Natural killer cell (primary cell): Measurements from ENCODE around the gene SLC7A4. TPM values are rescaled to one million over a fixed set of nuclear protein-coding genes. Genes with fewer than 3 reads are reported as not detected.

Experiments used
- ATAC-seq, 3 donors: fragments of 150-1000 bp in 2 of 3; fragments of 200-7000 bp in 1 of 3; cut with Tn5 transposase; 1 replicate in 1 of 3; 2 replicates in 2 of 3; pipeline ENCODE4 v1.10.0; 2021; ENCODE audit warnings: mild to moderate bottlenecking in 2 of 3, moderate library complexity in 2 of 3
- DNase-seq, 2 donors: peaks; one replicate each; pipeline versions ENCODE4 v3.0.0 to v3.0.0-alpha.2; 2013 to 2021; ENCODE audit warnings: mixed read lengths in 1 of 2
- H3K27ac ChIP-seq: one replicate; pipeline ENCODE4 v1.5.1; 2013; ENCODE audit warnings: mild to moderate bottlenecking, low read length
- H3K27me3 ChIP-seq: one replicate; pipeline ENCODE4 v1.6.1; 2013; ENCODE audit warnings: low read length; ENCODE audit not compliant: control insufficient read depth, insufficient read depth
- H3K36me3 ChIP-seq: one replicate; pipeline ENCODE4 v1.6.1; 2013; ENCODE audit warnings: low read length; ENCODE audit not compliant: control insufficient read depth, insufficient read depth
- H3K4me1 ChIP-seq: one replicate; pipeline ENCODE4 v1.6.1; 2013; ENCODE audit warnings: low read length; ENCODE audit not compliant: control insufficient read depth, insufficient read depth
- H3K4me3 ChIP-seq: one replicate; pipeline ENCODE4 v1.5.1; 2013; ENCODE audit warnings: low read length
- H3K9me3 ChIP-seq: one replicate; pipeline ENCODE4 v1.6.1; 2013; ENCODE audit warnings: low read length; ENCODE audit not compliant: control insufficient read depth, insufficient read depth
- H3K27ac Mint-ChIP-seq, 2 donors: one replicate each; pipeline ENCODE4 v1.8.0; 2022; ENCODE audit warnings: mild to moderate bottlenecking in 2 of 2, mixed read lengths in 2 of 2, moderate library complexity in 1 of 2
- H3K27me3 Mint-ChIP-seq, 2 donors: one replicate each; pipeline ENCODE4 v1.8.0; 2022; ENCODE audit warnings: low read depth in 2 of 2, mixed read lengths in 2 of 2
- H3K36me3 Mint-ChIP-seq: one replicate; pipeline ENCODE4 v1.8.0; 2022; ENCODE audit warnings: mixed read lengths
- H3K4me1 Mint-ChIP-seq, 2 donors: one replicate each; pipeline ENCODE4 v1.8.0; 2022; ENCODE audit warnings: mixed read lengths in 2 of 2
- H3K4me3 Mint-ChIP-seq: one replicate; pipeline ENCODE4 v1.8.0; 2022; ENCODE audit warnings: mild to moderate bottlenecking, moderate library complexity, mixed read lengths
- H3K9me3 Mint-ChIP-seq, 2 donors: one replicate each; pipeline ENCODE4 v1.8.0; 2022; ENCODE audit warnings: mixed read lengths in 2 of 2
- WGBS: methylation state at CpG from one replicate; pipeline ENCODE4 v1.1.7; 2013; ENCODE audit warnings: missing lambda C conversion rate; ENCODE audit not compliant: insufficient coverage; 5-methylcytosine and 5-hydroxymethylcytosine counted together
- intact Hi-C: fragments of 100-400 bp; cut with micrococcal nuclease; formaldehyde crosslinking; loops from one replicate; pipeline ENCODE4 v1.14.2; 2022
- total RNA-seq, 4 donors: library from RNA; stranded (reverse); fragments of 120-200 nt in 1 of 4; gene quantifications; one replicate each; pipeline versions ENCODE4 v1.2.3 to v1.2.4, GENCODE V29; 2013 to 2022
- TF ChIP-seq, protein P1 (sequence below): fragments of 200-600 bp; IDR thresholded peaks from one replicate; pipeline ENCODE4 v1.8.0; 2022; ENCODE audit warnings: antibody characterized with exemption

SLC7A4 gene
- total RNA-seq, 3 donors from 2014 or later (not counting 1 experiment from before 2014, with no cell fraction given), result not detected

DNA sequence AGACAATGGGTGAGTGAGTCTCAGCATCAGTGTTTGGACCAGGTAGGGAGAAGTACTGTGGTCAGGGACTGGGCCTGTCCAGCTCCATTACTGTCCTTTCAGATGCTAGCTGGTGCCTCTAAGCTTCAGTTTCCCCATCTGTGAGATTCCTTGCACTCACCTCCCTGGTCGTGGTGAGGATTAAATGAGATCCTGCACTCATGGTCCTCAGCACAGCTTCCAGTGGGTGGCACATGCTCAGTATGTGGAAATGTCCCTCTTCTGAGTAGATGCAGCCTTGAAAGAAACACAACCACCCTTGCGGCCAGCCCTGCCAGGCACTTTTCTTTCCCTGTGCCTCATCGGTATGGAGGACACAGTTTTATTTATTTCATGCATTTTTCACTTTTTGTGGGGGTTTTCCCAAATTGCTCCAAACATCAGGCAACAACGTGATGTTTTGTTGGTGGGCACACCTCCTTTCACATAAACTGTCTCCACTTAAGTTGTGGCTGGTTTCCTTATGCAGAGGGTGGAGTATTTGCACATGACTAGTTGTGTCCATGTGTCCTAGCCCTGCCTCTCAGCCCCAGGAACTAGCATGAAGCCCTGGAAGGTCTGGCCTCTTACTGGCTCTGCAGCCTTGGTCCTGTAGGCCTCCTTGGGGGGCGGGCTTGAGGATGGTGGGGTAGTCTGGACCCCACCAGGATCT lies 49.1 kb downstream of the SLC7A4 start:
- Mint-ChIP-seq H3K27me3 (no peaks in the 10 kb centered on the region), H3K4me3 (peak overlapping the region; percentile 92), H3K36me3 (no peaks in the 10 kb centered on the region), H3K4me1 (peaks cover 27 to 46% of the 10 kb centered on the region in 2 donors), H3K9me3 (peaks cover 2 to 3% of the 10 kb centered on the region in 2 donors), H3K27ac (peak overlapping the region; percentile 80 to 92)
- Histone ChIP-seq H3K27me3 (no peaks in the 10 kb centered on the region), H3K4me1 (peaks cover 32% of the 10 kb centered on the region), H3K9me3 (peaks cover 6% of the 10 kb centered on the region), H3K4me3 (no peak overlapping the region), H3K27ac (peak overlapping the region; percentile 57), H3K36me3 (peaks cover 16% of the 10 kb centered on the region)
- no peak for DNase-seq
- no peak for ATAC-seq
- intact Hi-C loops, result no loop called here
- TF ChIP-seq, protein P1, sequence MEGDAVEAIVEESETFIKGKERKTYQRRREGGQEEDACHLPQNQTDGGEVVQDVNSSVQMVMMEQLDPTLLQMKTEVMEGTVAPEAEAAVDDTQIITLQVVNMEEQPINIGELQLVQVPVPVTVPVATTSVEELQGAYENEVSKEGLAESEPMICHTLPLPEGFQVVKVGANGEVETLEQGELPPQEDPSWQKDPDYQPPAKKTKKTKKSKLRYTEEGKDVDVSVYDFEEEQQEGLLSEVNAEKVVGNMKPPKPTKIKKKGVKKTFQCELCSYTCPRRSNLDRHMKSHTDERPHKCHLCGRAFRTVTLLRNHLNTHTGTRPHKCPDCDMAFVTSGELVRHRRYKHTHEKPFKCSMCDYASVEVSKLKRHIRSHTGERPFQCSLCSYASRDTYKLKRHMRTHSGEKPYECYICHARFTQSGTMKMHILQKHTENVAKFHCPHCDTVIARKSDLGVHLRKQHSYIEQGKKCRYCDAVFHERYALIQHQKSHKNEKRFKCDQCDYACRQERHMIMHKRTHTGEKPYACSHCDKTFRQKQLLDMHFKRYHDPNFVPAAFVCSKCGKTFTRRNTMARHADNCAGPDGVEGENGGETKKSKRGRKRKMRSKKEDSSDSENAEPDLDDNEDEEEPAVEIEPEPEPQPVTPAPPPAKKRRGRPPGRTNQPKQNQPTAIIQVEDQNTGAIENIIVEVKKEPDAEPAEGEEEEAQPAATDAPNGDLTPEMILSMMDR, result no peak
- 92% methylated on average over 4 of the region's 5 CpGs for WGBS

DNA sequence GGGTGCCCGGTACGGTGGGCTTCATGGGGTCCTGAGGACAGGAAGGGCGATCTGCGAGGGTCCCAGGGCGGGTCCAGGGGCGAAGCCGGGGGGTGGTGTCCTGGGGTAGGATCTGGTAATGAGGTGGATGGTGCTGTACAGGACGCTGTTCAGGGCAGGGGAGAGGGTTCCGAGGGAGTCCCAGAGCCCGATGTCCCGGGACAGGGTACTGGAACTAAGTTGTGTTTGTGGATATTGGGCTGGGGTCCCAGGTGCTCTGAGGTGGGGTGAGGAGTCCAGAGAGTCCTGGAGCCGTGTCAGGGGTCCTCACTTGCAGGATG lies 49.8 kb downstream of the SLC7A4 start:
- H3K4me3 Mint-ChIP-seq, result peak overlapping the region; percentile 92
- H3K9me3 Mint-ChIP-seq, result peaks cover 2 to 3% of the 10 kb centered on the region in 2 donors
- peaks cover 10% of the 10 kb centered on the region for H3K36me3 ChIP-seq
- H3K4me1 Mint-ChIP-seq, result peaks cover 27 to 46% of the 10 kb centered on the region in 2 donors
- H3K4me3 ChIP-seq, result peak overlapping the region; percentile 78
- H3K27me3 Mint-ChIP-seq, result no peaks in the 10 kb centered on the region
- H3K9me3 ChIP-seq, result peaks cover 6% of the 10 kb centered on the region
- H3K27ac ChIP-seq, result peak overlapping the region; percentile 57
- no peaks in the 10 kb centered on the region for H3K36me3 Mint-ChIP-seq
- WGBS, result 3% methylated on average over 12 of the region's 12 CpGs
- H3K27ac Mint-ChIP-seq, result peak overlapping the region; percentile 80 to 92
- peaks cover 32% of the 10 kb centered on the region for H3K4me1 ChIP-seq
- TF ChIP-seq, protein P1, result no peak
- intact Hi-C loops, result loop anchor here (1.0 kb wide), 2 partner anchors 19 to 63 kb away; partner anchors contain the start of gene LRRC74B
- H3K27me3 ChIP-seq, result no peaks in the 10 kb centered on the region
- DNase-seq (no peak), ATAC-seq (no peak)

DNA sequence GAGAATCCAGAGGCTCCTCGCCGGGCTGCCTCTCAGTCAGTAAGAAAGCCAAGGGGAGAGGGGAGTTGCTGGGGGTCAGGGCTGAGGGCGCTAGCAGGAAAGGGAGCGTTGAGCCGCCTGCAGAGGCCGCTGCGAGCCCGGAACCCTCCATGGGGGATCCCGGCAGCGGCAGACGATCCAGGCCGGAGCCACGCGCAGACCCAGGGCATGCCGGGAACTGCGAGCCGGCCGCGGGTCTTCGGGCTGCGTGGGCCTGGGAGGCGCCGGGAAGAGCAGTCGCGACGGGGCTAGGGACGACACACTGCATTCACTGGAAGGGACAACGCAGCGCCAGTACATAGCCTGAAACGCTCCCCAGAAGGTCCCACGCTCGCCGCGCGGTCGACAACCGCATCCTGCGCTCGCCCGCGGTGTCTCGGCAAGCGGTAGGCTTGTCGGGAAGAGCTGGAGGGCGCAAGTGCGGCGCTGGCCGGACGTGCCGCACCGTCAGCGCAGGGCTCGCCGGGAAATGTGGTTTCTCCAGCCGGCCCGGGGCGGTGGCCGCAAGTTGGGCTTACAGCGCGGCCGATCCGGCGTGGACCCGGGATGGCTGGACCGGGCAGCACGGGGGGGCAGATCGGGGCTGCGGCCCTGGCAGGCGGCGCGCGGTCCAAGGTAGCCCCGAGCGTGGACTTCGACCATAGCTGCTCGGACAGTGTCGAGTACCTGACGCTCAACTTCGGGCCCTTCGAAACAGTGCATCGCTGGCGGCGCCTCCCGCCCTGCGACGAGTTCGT lies 50.4 kb downstream of the SLC7A4 start, which contains the start of gene LZTR1:
LZTR1 (plus strand) TSS at position 511 of the 776 bp plus-strand sequence; CDS start at position 586, 75 bp downstream.
- Histone ChIP-seq H3K4me3 (peak within 1 kb of the TSS; percentile 78), H3K4me1 (peaks cover 32% of the 10 kb centered on the region), H3K27ac (peak within 1 kb of the TSS; percentile 77), H3K9me3 (peaks cover 6% of the 10 kb centered on the region), H3K27me3 (no peaks in the 10 kb centered on the region), H3K36me3 (peaks cover 6% of the 10 kb centered on the region)
- intact Hi-C loops, result loop anchor here (1.0 to 2.0 kb wide), 3 partner anchors 19 to 63 kb away; partner anchors contain the start of gene LRRC74B
- Mint-ChIP-seq H3K27me3 (no peaks in the 10 kb centered on the region), H3K4me3 (peak within 1 kb of the TSS; percentile 92), H3K4me1 (peaks cover 27 to 46% of the 10 kb centered on the region in 2 donors), H3K27ac (peak within 1 kb of the TSS; percentile 80 to 92), H3K9me3 (peaks cover 2 to 3% of the 10 kb centered on the region in 2 donors), H3K36me3 (no peaks in the 10 kb centered on the region)
- under 1% methylated on average over 87 of the region's 87 CpGs for WGBS
- TF ChIP-seq, protein P1, result no peak
- ATAC-seq (peak; percentile 75 to 87 (median 85)), DNase-seq (peak; percentile 77 to 81)
